Erythroblast (primary cell): ENCODE results near the gene PTGR3.

Experiments
- DNase-seq, 2 experiments: peaks; one replicate each; lab custom pipeline; 2025; lab: John Stamatoyannopoulos, UW
- GATA1 ChIP-seq: IDR thresholded peaks from 2 replicates; pipeline ENCODE4 v1.6.1; 2011; ENCODE audit warnings: low read depth, mild to moderate bottlenecking, control low read depth, low read length, moderate library complexity
- POLR2A ChIP-seq: IDR thresholded peaks from 2 replicates; pipeline ENCODE4 v1.6.1; 2011; ENCODE audit warnings: mild to moderate bottlenecking, low read length

PTGR3 gene

DNA sequence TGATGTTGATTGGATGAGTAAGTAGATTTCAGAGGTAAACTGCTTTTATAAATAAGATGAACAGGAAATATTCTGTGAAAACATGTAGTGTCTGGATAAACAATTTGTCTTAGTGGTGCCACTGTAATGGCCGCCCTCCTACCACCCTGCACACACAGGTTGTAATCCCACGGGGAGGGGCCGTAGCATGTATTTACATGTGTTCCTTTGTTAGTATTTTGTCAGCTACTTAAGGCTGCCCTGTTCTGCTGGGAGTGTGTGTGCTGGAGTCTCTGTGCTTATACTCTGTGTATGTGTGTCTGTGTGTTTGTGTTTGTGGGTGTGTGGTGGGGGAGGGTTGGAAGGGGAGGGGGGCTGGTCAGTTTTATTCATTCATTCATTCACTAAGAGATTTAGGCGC, 6.7 kb upstream of the PTGR3 start:
- no peak for DNase-seq
- TF ChIP-seq POLR2A (no peak), GATA1 (no peak)

- no peak for DNase-seq
- no peak for TF ChIP-seq GATA1
- TF ChIP-seq POLR2A, result no peak
Observed at GRCh38 chr18:75214766-75215510, 6.0 kb upstream of the PTGR3 start.

DNA sequence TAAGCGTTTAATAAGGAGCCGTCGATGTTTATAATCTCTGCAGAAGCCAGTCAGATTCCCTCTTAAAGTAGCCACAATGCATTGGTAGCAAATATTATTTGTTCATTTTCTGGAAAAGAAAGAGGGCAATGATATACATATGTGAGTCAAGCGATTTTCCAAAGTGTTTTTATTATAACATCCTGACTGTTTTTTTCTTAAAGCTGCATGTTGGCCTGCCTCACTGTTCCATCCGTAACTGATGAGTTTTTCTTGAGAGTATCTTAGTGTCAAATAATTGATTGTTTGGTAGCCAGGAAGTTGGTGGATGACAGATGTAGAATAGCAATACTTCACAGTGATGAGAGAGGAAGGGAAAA, 5.4 kb upstream of the PTGR3 start:
- no peak for TF ChIP-seq POLR2A
- no peak for TF ChIP-seq GATA1
- DNase-seq, result no peak

DNA sequence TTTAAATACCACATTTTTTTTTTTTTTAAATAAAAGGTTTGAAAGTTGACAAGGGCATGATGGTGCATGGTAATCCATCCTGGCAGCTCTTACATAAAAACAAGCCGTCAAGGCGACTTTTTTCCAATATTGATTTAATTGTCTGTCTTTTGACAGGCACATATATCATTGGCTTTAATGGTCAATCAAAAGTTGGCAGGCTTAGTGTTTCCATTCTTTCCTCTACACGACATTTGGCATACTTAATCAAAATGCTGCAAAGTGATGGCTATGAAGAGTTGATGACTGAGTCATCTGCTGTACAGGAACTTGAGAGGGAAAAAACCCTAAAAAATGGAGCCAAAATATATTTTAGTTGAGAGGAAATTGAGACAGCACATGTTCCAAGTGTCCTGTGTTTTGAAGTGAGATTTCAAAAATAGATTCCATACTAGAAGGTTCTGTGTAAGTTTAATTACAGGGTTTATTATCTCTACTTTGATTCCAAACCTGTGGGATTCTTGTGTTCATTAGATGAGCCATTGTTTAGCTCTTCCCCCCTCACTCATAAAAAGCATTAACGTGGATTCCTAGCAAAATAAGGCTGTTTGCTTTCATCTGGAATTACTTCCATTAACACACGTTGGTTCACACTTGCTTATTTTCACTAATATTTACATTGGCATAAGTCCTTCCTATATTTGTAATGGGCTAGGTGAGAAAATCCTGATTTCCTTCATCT, 4.8 kb upstream of the PTGR3 start:
- TF ChIP-seq GATA1 (no peak), POLR2A (no peak)

DNA sequence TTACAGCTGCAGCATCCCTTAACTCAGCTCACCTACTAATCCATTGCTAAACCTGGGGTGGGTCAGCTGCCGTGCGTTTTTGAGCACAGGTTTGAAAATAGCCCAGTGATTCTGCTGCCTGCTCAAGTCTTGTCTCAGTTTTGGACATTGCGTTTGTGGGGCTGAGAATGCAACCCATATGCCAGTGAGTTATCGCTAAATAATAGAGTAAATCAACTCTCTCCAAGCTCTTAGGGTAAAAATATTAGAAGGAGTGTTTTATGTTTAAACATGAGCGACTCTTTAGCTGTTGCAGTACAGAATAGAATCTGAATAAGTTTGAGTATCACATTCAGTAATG, 3.8 kb upstream of the PTGR3 start:
- TF ChIP-seq POLR2A (no peak), GATA1 (no peak)
- no peak for DNase-seq

More for the DNA sequence above, 4.8 kb upstream of the PTGR3 start:
- no peak for DNase-seq

- DNase-seq, result peak; percentile 41 to 49
Observed at GRCh38 chr18:75211953-75212750, 3.2 kb upstream of the PTGR3 start.

DNA sequence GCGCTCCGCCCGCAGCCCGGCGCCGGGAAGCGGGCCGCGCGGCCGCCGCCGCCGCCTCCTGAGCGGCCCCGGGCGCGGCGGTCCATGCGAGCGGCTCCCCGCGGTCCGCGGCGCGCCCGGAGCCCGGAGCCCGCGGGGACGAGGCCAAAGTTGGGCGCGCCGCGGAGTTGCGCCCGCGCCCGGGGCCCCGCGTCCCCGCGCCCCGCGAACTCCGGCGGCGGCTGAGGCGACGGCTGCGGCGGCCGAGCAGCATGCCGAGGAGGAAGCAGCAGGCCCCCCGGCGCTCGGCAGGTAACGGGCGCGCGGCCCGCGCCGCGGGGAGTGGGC, 2.6 kb upstream of the PTGR3 start:
- TF ChIP-seq POLR2A, result no peak
- no peak for TF ChIP-seq GATA1

More at GRCh38 chr18:75211953-75212750, 3.2 kb upstream of the PTGR3 start:
- TF ChIP-seq POLR2A, result no peak
- TF ChIP-seq GATA1, result no peak

DNA sequence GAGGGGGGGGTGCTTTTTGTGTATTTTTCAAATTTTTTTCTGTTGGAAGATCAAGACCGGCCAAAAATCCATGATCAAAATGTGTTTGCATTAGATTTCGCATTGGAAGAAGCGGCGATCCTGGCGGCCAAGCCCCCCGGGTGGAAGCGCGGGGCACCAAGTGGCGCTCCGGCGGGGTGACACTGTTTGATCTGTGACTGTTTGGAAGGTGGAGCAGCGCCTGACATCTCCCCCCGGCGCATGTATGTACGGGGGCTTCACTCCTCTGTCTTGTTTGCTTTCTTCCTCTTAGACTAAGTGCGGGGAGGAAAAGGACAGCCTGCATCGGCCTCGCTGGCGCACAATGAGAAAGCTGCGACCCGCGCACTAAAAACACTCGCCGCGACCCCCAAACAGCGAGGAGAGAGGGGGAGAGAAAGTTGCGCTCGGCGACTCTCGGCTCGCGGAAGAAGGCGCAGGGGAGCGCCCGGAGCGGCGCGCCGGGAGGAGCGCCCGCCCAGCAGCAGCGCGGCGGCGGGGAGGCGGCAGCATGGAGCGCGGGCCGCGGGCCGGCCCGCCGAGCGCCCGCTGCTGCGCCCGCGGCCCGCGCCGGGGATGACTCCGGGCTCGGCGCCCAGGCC, 2.2 kb upstream of the PTGR3 start:
- peak; percentile 68 to 71 for DNase-seq
- TF ChIP-seq GATA1, result no peak
- peak; percentile 42 for TF ChIP-seq POLR2A

More for the DNA sequence above, 2.6 kb upstream of the PTGR3 start:
- DNase-seq, result peak in 1 of 2 experiments; percentile 51

DNA sequence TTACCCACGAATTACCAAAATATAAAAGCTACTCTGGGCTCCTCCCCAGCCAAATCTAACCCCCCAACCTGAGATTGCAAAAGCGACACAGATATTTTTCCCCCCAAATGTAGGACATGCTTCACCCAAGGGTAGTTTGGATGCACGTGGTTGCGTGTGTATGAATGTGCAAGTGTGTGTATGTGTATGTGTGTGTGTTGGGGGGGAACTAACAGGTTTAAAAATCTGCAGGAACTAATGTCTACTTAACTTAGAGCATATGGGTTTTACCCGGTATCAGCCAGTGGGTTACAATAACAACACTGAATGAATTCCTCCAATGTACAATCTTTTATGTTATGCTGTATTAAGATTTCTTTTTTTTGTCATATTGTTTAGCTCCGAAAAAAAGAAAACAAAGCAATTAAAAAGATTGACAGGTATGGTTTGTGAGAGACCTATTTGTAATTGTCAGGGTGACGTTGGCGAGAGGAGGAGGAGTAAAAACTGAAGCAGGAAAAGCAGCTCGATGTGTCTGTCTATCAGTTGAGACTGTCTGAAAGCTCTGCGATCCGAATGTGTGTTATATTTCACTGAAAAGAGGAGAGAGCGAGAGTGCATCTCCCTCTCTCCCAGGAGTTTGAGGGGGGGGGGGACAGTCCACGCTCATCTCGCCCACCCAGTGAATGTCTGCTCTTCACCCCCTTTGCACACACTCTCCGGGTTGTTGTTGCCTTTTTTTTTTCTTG, 1.5 kb upstream of the PTGR3 start, which contains the start of gene TSHZ1:
TSS of gene TSHZ1 (plus strand) at position 524 of the 728 bp plus-strand sequence. CDS start 1,080 bp downstream, outside the sequence.
- TF ChIP-seq GATA1, result no peak
- peak; percentile 66 for TF ChIP-seq POLR2A

GRCh38 chr18:75209951-75210258, 966 bp upstream of the PTGR3 start:
- TF ChIP-seq POLR2A (no peak), GATA1 (no peak)
- DNase-seq, result peak; percentile 75 to 76

More for the DNA sequence above, 1.5 kb upstream of the PTGR3 start, which contains the start of gene TSHZ1:
- DNase-seq, result peak; percentile 82 to 88

- DNase-seq, result no peak
- TF ChIP-seq GATA1 (no peak), POLR2A (no peak)
Observed at GRCh38 chr18:75208836-75209128, 157 bp downstream of the PTGR3 start.

- TF ChIP-seq GATA1, result no peak
- peak; percentile 40 for TF ChIP-seq POLR2A
- peak; percentile 78 to 82 for DNase-seq
Observed at GRCh38 chr18:75208155-75208835, 644 bp downstream of the PTGR3 start.
